Measurements from ENCODE around the gene RSPH1.
A peak's percentile ranks its signal among the peaks of the same experiment; 100 is the strongest.

Gene RSPH1

DNA sequence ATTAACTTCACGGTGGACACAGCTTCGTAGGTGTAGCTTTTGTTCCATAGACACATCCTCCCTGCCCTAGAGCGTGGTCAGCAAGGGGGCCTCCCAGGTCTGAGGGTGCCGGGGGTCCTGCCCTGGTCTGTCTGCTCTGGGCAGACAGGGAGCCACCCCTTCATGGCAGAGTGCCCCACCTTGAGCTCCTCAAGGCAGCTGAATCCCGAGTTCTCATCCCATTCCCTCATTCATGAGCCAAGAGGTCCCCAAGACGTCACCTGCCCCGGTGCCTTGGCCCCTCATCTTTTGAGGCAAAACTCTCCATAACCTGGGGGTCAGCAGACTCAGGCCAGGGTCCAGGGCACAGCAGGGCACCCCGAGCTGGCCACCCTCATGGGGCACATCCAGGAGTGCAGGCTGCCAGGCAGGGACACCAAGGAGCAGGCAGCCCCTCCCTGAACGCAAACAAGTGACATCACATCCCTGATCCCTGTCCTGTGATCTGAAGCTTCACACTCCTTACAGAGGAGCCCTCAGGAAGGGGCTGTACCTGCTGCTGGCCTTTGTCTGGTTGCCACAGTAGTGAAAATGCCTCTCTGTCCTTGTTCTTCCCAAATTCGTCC is 69.0 kb downstream of the RSPH1 start:
- H4K20me1 ChIP-seq (ENCODE audit: insufficient read depth, low read length, poor library complexity, severe bottlenecking) = no peaks in the 10 kb centered on the region
- TF ChIP-seq, protein P1, sequence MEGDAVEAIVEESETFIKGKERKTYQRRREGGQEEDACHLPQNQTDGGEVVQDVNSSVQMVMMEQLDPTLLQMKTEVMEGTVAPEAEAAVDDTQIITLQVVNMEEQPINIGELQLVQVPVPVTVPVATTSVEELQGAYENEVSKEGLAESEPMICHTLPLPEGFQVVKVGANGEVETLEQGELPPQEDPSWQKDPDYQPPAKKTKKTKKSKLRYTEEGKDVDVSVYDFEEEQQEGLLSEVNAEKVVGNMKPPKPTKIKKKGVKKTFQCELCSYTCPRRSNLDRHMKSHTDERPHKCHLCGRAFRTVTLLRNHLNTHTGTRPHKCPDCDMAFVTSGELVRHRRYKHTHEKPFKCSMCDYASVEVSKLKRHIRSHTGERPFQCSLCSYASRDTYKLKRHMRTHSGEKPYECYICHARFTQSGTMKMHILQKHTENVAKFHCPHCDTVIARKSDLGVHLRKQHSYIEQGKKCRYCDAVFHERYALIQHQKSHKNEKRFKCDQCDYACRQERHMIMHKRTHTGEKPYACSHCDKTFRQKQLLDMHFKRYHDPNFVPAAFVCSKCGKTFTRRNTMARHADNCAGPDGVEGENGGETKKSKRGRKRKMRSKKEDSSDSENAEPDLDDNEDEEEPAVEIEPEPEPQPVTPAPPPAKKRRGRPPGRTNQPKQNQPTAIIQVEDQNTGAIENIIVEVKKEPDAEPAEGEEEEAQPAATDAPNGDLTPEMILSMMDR (conservative IDR thresholded peaks at IDR 0.05; ENCODE audit: low read length) = no peak
- H3K9me2 ChIP-seq (replicated peaks; ENCODE audit: low read depth, low read length) = no peaks in the 10 kb centered on the region
- H3K9ac ChIP-seq (ENCODE audit: low read depth, low read length, poor library complexity, severe bottlenecking) = peak overlapping the region; percentile 67
- H3K4me3 ChIP-seq (ENCODE audit: low read length, poor library complexity, severe bottlenecking) = no peak overlapping the region
- H3K4me1 ChIP-seq (ENCODE audit: insufficient read depth, low read length, poor library complexity, severe bottlenecking) = peaks cover 59% of the 10 kb centered on the region
- H3K36me3 ChIP-seq (ENCODE audit: insufficient read depth, low read length) = peaks cover 2% of the 10 kb centered on the region; the same call in 1 of the 2 replicates
- H3K9me3 ChIP-seq (ENCODE audit: insufficient read depth, low read depth, low read length) = 0 out of 2 replicates have a peak, but pooled peaks cover under 1% of the 10 kb centered on the region
- H3K4me2 ChIP-seq (ENCODE audit: low read depth, low read length, poor library complexity, severe bottlenecking) = peak overlapping the region; percentile 91
- H3K79me2 ChIP-seq (ENCODE audit: insufficient read depth, low read length) = 0 out of 2 replicates have a peak, but pooled peaks cover 5% of the 10 kb centered on the region
- H3F3A ChIP-seq (ENCODE audit: low read depth) = peaks cover 24% of the 10 kb centered on the region
- H2AFZ ChIP-seq (ENCODE audit: low read length) = no peak overlapping the region
- no peaks in the 10 kb centered on the region for H3K27me3 ChIP-seq (ENCODE audit: insufficient read depth, low read length, poor library complexity, severe bottlenecking)

DNA sequence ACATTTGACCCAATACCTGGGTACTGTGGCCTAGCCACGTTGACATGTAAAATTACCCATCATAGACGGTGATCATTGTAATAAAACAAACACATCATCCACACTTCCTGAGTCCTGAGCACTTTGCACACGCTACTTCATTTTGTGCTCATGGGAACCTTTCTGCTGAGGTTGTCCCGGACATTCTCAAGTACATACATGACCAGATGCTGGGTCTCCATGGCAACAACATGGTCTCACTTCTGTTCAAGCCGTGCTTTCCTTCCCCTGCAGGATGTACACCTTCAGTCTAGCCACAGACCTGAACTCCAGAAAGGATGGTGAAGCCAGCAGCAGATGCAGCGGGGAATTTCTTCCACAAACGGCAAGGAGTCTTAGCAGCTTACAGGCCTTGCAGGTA is 69.6 kb downstream of the RSPH1 start:
- Histone ChIP-seq H3K9ac (ENCODE audit: low read depth, low read length, poor library complexity, severe bottlenecking) (peak overlapping the region; percentile 67), H3K9me3 (ENCODE audit: insufficient read depth, low read depth, low read length) (peaks cover 3% of the 10 kb centered on the region; the same call in 1 of the 2 replicates), H2AFZ (ENCODE audit: low read length) (no peak overlapping the region)

DNA sequence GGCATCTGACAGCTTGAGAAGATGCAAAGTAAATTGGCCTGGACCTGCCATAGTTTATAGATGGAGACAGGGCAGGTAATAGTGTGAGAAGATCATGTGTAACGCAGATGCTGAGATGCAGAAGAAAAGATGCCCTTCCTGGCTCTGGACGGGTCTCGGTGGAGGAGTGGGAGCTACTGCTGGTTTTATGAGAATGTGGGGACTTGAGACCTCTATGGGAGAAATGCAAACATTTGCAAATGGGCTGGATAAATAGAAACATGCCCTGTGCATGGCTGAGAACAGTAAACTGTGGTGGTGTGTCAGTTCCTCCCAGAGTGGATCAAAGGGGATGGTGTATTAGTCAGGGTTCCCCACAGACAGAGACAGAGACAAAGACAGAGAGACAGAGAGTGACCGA is 70.4 kb downstream of the RSPH1 start:
- H3K4me2 ChIP-seq (ENCODE audit: low read depth, low read length, poor library complexity, severe bottlenecking) = peak overlapping the region; percentile 91
- no peaks in the 10 kb centered on the region for H4K20me1 ChIP-seq (ENCODE audit: insufficient read depth, low read length, poor library complexity, severe bottlenecking)
- H3K9me3 ChIP-seq (ENCODE audit: insufficient read depth, low read depth, low read length) = peaks cover 10% of the 10 kb centered on the region
- peak overlapping the region; percentile 67 for H3K9ac ChIP-seq (ENCODE audit: low read depth, low read length, poor library complexity, severe bottlenecking)
- H3K27me3 ChIP-seq (ENCODE audit: insufficient read depth, low read length, poor library complexity, severe bottlenecking) = no peaks in the 10 kb centered on the region
- H3K9me2 ChIP-seq (replicated peaks; ENCODE audit: low read depth, low read length) = no peaks in the 10 kb centered on the region
- H2AFZ ChIP-seq (ENCODE audit: low read length) = no peak overlapping the region
- H3K36me3 ChIP-seq (ENCODE audit: insufficient read depth, low read length) = 0 out of 2 replicates have a peak, but pooled peaks cover 8% of the 10 kb centered on the region
- TF ChIP-seq, protein P1 (conservative IDR thresholded peaks at IDR 0.05; ENCODE audit: low read length) = no peak
- no peak for TF ChIP-seq EZH2phosphoT487 (IDR thresholded peaks at IDR 0.05; ENCODE audit: borderline replicate concordance)
- peaks cover 71% of the 10 kb centered on the region for H3K4me1 ChIP-seq (ENCODE audit: insufficient read depth, low read length, poor library complexity, severe bottlenecking)
- H3K4me3 ChIP-seq (ENCODE audit: low read length, poor library complexity, severe bottlenecking) = peak overlapping the region; percentile 63
- H3K79me2 ChIP-seq (ENCODE audit: insufficient read depth, low read length) = 0 out of 2 replicates have a peak, but pooled peaks cover 5% of the 10 kb centered on the region
- H3F3A ChIP-seq (ENCODE audit: low read depth) = peaks cover 24% of the 10 kb centered on the region

More for the DNA sequence above, 69.6 kb downstream of the RSPH1 start:
- no peak for TF ChIP-seq EZH2phosphoT487 (IDR thresholded peaks at IDR 0.05; ENCODE audit: borderline replicate concordance)
- TF ChIP-seq, protein P1 (conservative IDR thresholded peaks at IDR 0.05; ENCODE audit: low read length) = no peak
- H3K27me3 ChIP-seq (ENCODE audit: insufficient read depth, low read length, poor library complexity, severe bottlenecking) = no peaks in the 10 kb centered on the region
- H3F3A ChIP-seq (ENCODE audit: low read depth) = peaks cover 24% of the 10 kb centered on the region
- peak overlapping the region; percentile 91 for H3K4me2 ChIP-seq (ENCODE audit: low read depth, low read length, poor library complexity, severe bottlenecking)
- H3K4me3 ChIP-seq (ENCODE audit: low read length, poor library complexity, severe bottlenecking) = peak overlapping the region; percentile 63
- 0 out of 2 replicates have a peak, but pooled peaks cover 1% of the 10 kb centered on the region for H3K36me3 ChIP-seq (ENCODE audit: insufficient read depth, low read length)
- H4K20me1 ChIP-seq (ENCODE audit: insufficient read depth, low read length, poor library complexity, severe bottlenecking) = no peaks in the 10 kb centered on the region
- 0 out of 2 replicates have a peak, but pooled peaks cover 5% of the 10 kb centered on the region for H3K79me2 ChIP-seq (ENCODE audit: insufficient read depth, low read length)
- H3K4me1 ChIP-seq (ENCODE audit: insufficient read depth, low read length, poor library complexity, severe bottlenecking) = peaks cover 62% of the 10 kb centered on the region
- no peaks in the 10 kb centered on the region for H3K9me2 ChIP-seq (replicated peaks; ENCODE audit: low read depth, low read length)
